ENCODE results near the gene SLC25A20. TPM values are rescaled to one million over a fixed set of nuclear protein-coding genes. Genes with fewer than 3 reads are reported as not detected.

Gene SLC25A20
- total RNA-seq, 4 donors from 2014 or later = 7.7 to 41.8 (median 15.3) TPM

- Histone ChIP-seq H3K27me3 (no peaks in the 10 kb centered on the region), H3K4me1 (no peaks in the 10 kb centered on the region), H3K27ac (no peak overlapping the region), H3K9me3 (no peaks in the 10 kb centered on the region), H3K4me3 (no peak overlapping the region), H3K36me3 (no peaks in the 10 kb centered on the region)
- intact Hi-C loops (cut with DNase I; ENCODE audit: low total_unique reads) = no loop called here
- TF ChIP-seq CTCF (IDR thresholded peaks at IDR 0.05) = no peak
- no peak for TF ChIP-seq POLR2A (IDR thresholded peaks at IDR 0.05)
- no peak for DNase-seq
These were observed 72.2 kb downstream of the SLC25A20 start for GRCh38 chr3:48826451-48826850.

GRCh38 chr3:48820612-48821324 lies 77.9 kb downstream of the SLC25A20 start:
- H3K27me3 ChIP-seq = no peaks in the 10 kb centered on the region
- H3K4me3 ChIP-seq = no peak overlapping the region
- TF ChIP-seq CTCF (IDR thresholded peaks at IDR 0.05) = no peak
- no peak for TF ChIP-seq POLR2A (IDR thresholded peaks at IDR 0.05)
- intact Hi-C loops (cut with DNase I; ENCODE audit: low total_unique reads) = no loop called here
- no peaks in the 10 kb centered on the region for H3K4me1 ChIP-seq
- no peak overlapping the region for H3K27ac ChIP-seq
- H3K36me3 ChIP-seq = no peaks in the 10 kb centered on the region
- no peaks in the 10 kb centered on the region for H3K9me3 ChIP-seq
- no peak for DNase-seq

- no peak for DNase-seq
- TF ChIP-seq CTCF (IDR thresholded peaks at IDR 0.05) = no peak
- no peak for TF ChIP-seq POLR2A (IDR thresholded peaks at IDR 0.05)
- H3K4me1 ChIP-seq = no peaks in the 10 kb centered on the region
- no peaks in the 10 kb centered on the region for H3K36me3 ChIP-seq
- H3K4me3 ChIP-seq = no peak overlapping the region
- intact Hi-C loops (cut with DNase I; ENCODE audit: low total_unique reads) = no loop called here
- H3K27ac ChIP-seq = no peak overlapping the region
- no peaks in the 10 kb centered on the region for H3K9me3 ChIP-seq
- H3K27me3 ChIP-seq = no peaks in the 10 kb centered on the region
These were observed 79.2 kb downstream of the SLC25A20 start for GRCh38 chr3:48819234-48820221.

GRCh38 chr3:48811524-48811923 lies 87.2 kb downstream of the SLC25A20 start:
- no peak overlapping the region for H3K27ac ChIP-seq
- H3K9me3 ChIP-seq = no peaks in the 10 kb centered on the region
- no peaks in the 10 kb centered on the region for H3K27me3 ChIP-seq
- H3K4me3 ChIP-seq = no peak overlapping the region
- no peaks in the 10 kb centered on the region for H3K4me1 ChIP-seq
- H3K36me3 ChIP-seq = no peaks in the 10 kb centered on the region
- DNase-seq = no peak
- intact Hi-C loops (cut with DNase I; ENCODE audit: low total_unique reads) = no loop called here
- no peak for TF ChIP-seq POLR2A (IDR thresholded peaks at IDR 0.05)

Other genes with a start within 250 kb of the SLC25A20 start
- 1 to 10 TPM in 2 of 4 donors, under 1 TPM in 1, not detected in 1; under 0.01 to 3.4 (median 1.3) TPM for gene CELSR3, start 236.0 kb downstream of the SLC25A20 start, total RNA-seq
- 10 to 100 TPM; 11.0 to 48.9 (median 25.6) TPM for gene NCKIPSD, start 213.0 kb downstream of the SLC25A20 start, total RNA-seq
- gene IP6K2, start 181.7 kb downstream of the SLC25A20 start, total RNA-seq = 10 to 100 TPM; 45.6 to 91.7 (median 78.0) TPM
- gene PRKAR2A, start 51.0 kb downstream of the SLC25A20 start, total RNA-seq = 10 to 100 TPM in 3 of 4 donors, 1 to 10 TPM in 1; 5.4 to 59.0 (median 26.3) TPM
- gene ARIH2, start 20.0 kb upstream of the SLC25A20 start, total RNA-seq = 100 to 1,000 TPM in 1 of 4 donors, 10 to 100 TPM in 3; 37.4 to 102 (median 79.9) TPM
- gene P4HTM, start 91.4 kb upstream of the SLC25A20 start, total RNA-seq = 10 to 100 TPM; 35.0 to 81.5 (median 51.1) TPM
- gene WDR6, start 108.5 kb upstream of the SLC25A20 start, total RNA-seq = 100 to 1,000 TPM in 3 of 4 donors, 10 to 100 TPM in 1; 50.0 to 243 (median 122) TPM
- gene DALRD3, start 119.7 kb upstream of the SLC25A20 start, total RNA-seq = 10 to 100 TPM; 13.8 to 93.0 (median 27.7) TPM
- 10 to 100 TPM in 3 of 4 donors, 1 to 10 TPM in 1; 8.8 to 96.6 (median 30.3) TPM for gene NDUFAF3, start 123.2 kb upstream of the SLC25A20 start, total RNA-seq
- gene IMPDH2, start 130.5 kb upstream of the SLC25A20 start, total RNA-seq = 100 to 1,000 TPM in 3 of 4 donors, 10 to 100 TPM in 1; 53.0 to 273 (median 163) TPM
- gene QRICH1, start 195.2 kb upstream of the SLC25A20 start, total RNA-seq = 100 to 1,000 TPM in 2 of 4 donors, 10 to 100 TPM in 2; 69.0 to 140 (median 104) TPM
- 100 to 1,000 TPM; 124 to 280 (median 161) TPM for gene QARS1, start 205.9 kb upstream of the SLC25A20 start, total RNA-seq
- gene USP19, start 221.9 kb upstream of the SLC25A20 start, total RNA-seq = 10 to 100 TPM; 21.5 to 66.6 (median 43.6) TPM
- 100 to 1,000 TPM; 387 to 604 (median 509) TPM for gene LAMB2, start 234.2 kb upstream of the SLC25A20 start, total RNA-seq

Measured in uterus (tissue), 4 donors.